Left ventricle myocardium superior (tissue), 1 donor: ENCODE data around the gene B3GAT3. TPM values are rescaled to one million over a fixed set of nuclear protein-coding genes. Genes with fewer than 3 reads are reported as not detected.
"Not testable (repeated sequence)": the region's sequence is repeated elsewhere in the genome, so short reads cannot be mapped to it uniquely, and the experiment has no call there.

ENCODE experiments used
- ATAC-seq: fragments of 200-7000 bp; cut with Tn5 transposase; one replicate; pipeline ENCODE4 v1.9.1; 2020; ENCODE audit warnings: mild to moderate bottlenecking, moderate library complexity
- DNase-seq: peaks from one replicate; pipeline ENCODE4 v3.0.0-alpha.2; 2020
- intact Hi-C: fragments of 100-400 bp; cut with micrococcal nuclease; formaldehyde crosslinking; loops from one replicate; pipeline ENCODE4 v1.11.0; 2022
- total RNA-seq: library from RNA; stranded (reverse); fragmentation: NEBNext Ultra II Directional; extraction: Animal tissue kit (Norgen Biotek cat#: 25700); gene quantifications from one replicate; pipeline ENCODE4 v1.2.1, GENCODE V29; 2021
- donor health status: DM: no; HTN: yes; CAD: no; lungs with severe emphysema.

B3GAT3 gene
- total RNA-seq, 1 donor from 2014 or later, result 12.1 TPM

DNA sequence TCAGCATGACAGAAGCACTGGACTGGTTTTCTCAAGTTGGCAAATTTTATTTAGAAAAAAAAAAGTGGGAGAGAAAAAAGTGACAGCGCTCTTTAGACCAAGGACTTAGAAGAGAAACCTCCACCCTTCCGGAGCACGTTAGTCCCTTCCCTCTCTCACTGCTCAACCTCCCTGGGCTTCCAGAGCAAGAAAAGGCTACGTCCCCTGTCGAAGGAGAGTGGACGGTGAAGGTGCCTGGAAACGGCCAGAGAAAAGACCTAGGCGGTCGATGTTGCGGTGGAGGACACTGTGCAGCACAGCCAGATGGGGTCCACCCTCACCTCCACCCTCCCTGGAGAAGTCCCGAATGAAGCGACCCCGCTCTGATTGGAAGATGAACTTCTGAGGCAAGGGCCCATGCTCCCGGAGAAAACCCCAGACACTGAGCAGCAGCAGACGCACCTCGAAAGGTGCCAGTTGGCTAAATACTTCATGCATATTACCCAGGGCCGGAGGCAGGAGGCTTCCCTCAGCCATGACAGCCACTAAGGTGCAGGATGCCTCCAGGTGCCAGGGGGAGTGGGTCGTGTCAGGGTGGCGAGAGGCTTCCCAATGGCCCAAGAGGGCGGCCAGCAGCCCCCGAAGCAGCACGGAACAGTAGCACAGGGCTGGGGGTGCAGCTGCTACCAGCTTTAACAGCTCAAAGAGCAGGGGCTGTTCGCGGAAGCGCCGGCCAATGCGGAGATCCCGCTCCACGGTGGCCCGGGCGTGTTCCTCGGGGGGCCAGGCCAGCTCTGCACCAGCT lies 25.2 kb upstream of the B3GAT3 start:
- ATAC-seq, result peak; percentile 1
- DNase-seq, result peak; percentile 36
- intact Hi-C loops, result no loop called here

DNA sequence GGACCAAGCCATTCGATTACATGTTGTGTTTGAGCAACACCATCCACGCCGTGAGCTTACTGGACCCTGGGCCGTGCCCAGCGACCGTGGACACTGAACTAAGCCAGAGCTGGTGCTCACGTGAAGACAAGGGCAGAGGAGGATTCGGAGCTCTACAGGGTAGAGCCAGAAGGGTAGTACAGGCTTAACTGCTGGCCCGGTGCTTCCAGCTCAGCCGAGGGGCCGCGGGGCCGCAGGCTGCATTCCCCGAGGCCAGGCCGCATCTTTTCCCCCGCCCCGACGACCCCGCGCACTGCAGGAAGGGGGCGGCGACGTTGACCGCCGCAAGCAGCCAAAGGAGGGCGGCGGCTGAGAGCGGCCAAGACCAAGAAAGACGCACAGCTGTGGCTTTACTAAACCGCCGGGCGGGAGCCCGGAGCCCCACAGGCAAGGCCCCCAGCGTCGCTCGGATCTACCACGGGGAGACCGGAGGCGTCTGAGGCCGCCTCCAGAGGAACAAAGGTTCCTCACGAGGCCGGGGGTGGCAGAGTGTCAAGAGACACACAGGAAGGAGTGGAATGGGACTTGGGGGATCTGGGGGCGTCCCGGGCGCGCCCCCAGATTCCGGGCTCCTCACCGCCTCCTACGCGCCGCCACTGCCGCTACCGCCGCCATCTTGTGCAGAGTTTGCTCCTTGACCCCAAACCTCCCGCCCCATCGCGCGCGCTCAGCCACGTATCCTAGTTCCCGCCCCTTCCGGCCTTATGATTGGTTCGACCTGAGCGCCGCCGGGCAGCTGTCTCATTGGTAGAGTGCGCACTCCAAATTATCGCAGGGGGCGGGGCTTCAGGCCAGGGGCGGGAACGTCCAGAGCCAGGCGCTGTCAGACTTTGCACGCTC lies 24.4 kb upstream of the B3GAT3 start, which contains the start of gene GANAB:
TSS of gene GANAB (minus strand) at position 668 of the 879 bp plus-strand sequence. CDS start at position 654, 14 bp downstream.
- DNase-seq, result peak; percentile 99
- ATAC-seq, result peak; percentile 98
- intact Hi-C loops, result no loop called here

DNA sequence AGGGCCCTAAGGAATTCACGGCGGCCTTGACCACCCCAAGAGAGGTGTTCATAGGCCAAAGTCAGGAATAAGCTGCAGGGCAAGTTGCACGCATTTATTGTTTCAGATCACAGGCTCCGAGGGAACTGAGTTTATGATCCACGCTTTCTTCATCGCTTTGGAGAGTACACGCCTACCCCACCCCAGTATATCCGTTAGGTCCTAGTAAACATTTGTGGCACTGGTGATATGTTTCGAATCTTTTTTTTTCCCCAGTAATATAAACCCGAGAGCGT lies 23.8 kb upstream of the B3GAT3 start:
- intact Hi-C loops, result no loop called here
- no peak for DNase-seq
- ATAC-seq, result no peak

DNA sequence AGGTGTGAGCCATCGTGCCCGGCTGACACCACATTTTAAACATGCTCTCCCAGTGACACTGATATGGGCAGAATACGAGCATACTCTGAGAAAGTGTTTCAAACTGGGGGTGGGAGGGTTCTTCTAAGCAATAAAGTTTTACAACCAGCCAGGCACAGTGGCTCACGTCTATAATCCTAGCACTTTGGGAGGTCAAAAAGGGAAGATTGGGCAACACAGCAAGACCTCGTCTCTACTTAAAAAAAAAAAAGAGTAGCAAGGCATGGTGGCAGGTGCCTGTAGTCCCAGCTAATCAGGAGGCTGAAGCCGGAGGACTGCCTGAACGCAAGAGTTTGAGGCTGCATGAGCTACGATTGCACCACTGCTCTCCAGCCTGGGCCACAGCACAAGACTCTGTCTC lies 22.4 kb upstream of the B3GAT3 start:
- no peak for DNase-seq
- intact Hi-C loops, result no loop called here
- no peak for ATAC-seq

DNA sequence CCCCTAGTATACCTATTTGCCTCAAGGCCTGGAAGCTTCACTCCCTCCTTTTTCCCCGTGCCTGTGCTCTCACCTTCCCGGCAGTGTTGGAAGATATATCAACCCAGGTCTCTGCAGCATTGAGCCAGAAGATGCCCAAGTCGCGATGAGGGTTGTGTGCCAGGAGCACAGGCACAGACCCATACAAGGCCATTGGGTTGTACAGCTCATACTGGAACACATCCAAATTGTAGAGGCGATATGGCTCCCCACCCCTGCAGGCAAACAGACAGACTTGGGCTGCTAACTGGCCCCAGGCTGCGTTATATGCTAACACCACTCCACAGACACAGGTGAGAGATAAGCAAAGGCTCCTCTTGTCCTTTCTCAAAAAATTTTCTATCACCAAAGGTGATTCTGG lies 10.7 kb upstream of the B3GAT3 start:
- DNase-seq (no peak), ATAC-seq (no peak)
- intact Hi-C loops, result no loop called here

DNA sequence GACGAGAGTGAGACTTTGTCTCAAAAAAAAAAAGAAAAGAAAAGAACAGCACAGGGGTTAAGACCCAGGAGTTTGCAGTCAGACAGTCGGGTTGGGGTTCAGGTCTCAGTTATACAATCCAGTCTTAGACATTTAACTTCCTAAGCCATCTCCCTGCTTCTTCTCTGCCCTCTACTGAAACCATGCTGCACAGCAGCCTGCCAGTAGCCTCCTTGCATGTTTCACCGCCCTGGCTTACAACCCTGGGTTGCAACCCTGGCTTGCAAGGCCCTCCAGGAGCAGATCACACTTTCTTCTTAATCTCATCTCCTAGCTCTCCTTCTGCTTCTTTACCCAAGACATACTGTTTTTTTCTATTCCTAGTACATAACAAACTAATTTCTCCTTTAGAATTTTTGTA lies 5.9 kb upstream of the B3GAT3 start:
- ATAC-seq, result no peak
- intact Hi-C loops, result no loop called here

DNA sequence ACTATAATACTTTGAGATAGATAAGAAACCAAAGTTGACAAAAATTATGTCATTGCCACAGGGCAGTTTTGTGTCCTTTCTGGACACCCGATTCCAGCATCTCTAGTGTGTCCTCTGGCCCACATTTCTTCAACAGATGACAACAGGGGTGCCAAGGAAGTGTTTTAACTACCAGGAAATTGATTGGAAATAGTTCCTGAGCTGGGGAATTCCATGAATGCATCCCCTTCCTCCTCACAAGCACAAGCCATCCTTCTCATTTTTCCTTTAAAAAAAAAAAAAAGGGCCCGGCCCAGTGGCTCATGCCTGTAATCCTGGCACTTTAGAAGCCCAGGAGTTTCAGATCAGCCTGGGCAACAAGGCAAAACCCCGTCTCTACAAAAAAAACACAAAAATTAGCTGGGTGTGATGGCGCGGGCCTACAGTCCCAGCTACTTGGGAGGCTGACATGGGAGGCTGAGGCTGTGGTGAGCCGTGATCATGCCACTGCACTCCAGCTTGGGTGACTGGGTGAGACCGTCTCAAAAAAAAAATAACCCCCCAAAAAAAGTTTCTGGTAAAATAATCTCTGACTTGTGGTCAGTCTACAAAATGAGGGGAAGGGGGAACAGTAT lies 797 bp upstream of the B3GAT3 start:
- ATAC-seq (no peak), DNase-seq (no peak)
- intact Hi-C loops, result no loop called here

More for the DNA sequence above, 5.9 kb upstream of the B3GAT3 start:
- no peak for DNase-seq

DNA sequence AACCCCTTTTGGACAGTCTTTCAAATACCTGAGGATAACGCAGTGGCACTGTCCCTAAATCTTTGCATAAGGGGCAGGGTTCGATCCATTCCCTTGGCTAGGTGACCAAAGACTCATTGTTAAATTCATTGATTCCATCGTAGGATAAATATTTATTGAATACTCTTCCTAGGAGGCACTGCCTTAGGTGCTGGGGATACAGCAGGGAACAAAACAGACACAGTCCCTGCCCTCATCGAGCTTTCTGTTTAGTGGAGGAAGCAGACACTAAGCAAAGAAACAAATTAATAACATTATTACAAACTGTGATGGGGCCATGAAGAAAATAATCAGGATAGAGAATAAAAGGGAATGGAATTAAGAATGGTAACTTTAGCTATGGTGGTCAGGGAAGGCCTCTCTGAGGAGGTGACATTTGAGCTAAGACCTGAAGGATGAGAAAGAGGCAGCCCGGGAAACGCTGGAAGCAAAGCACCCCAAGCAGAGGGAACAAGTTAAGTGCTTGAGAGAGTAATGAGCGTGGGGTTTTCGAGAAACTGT lies 689 bp downstream of the B3GAT3 start:
- DNase-seq (no peak), ATAC-seq (no peak)
- intact Hi-C loops, result no loop called here

DNA sequence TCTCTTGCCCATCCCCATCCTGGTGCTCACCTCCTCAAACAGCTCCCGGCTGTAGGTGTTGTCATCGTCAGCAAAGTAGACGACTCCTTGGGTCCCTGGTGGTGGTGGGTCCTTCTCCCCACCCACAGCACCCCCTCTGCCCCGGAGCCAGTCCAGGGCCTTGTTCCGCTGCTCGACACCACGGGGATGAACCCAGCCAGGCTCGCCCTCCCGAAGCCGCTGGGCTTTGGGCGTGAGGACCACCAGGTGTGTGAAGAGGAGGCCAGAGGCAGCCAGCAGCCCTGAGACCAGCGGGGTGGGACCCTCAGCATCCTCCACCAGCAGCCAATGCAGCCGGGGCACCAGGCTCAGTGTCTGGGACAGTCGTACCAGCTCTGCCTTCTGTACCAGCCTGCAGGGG lies 4.8 kb downstream of the B3GAT3 start:
- DNase-seq, intact Hi-C loops, ATAC-seq: not testable (repeated sequence)

DNA sequence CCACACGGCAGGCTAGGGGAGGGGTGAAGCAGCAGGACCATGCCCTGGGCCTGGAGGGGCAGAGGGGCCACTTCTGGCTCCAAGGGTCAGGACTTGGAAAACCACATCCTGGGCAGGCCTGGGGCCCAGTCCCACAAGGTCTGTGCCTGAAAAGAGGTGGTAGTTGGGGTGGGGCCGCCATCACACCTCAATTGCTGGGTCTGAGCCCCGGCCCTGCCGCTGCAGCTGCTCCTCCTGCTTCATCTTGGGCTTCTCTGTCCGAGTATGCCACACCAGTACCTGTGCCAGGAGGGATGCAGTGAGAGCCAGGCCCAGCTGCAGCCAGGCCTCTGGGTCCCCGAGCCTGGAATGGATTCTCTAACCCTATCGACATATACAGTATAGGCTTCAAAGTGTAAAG lies 6.3 kb downstream of the B3GAT3 start:
- no peak for DNase-seq
- intact Hi-C loops, result no loop called here
- ATAC-seq, result no peak

DNA sequence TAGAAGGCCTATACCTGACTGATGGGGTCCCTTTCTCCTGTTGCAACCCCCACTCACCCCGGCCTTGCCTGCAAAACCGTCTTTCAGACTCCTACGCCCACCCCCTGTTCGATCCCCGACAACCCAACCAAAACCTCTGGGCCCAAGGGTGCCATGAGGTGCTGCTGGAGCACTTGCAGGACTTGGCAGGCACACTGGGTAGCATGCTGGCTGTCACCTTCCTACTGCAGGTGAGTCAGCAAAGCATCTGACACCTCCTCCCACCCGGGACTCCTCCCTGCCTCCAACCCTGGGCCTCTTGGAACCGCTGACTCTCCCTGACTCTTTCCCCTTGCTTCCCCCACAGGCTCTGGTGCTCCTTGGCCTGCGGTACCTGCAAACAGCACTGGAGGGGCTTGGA lies 7.5 kb downstream of the B3GAT3 start:
- intact Hi-C loops, result no loop called here
- ATAC-seq (no peak), DNase-seq (no peak)

DNA sequence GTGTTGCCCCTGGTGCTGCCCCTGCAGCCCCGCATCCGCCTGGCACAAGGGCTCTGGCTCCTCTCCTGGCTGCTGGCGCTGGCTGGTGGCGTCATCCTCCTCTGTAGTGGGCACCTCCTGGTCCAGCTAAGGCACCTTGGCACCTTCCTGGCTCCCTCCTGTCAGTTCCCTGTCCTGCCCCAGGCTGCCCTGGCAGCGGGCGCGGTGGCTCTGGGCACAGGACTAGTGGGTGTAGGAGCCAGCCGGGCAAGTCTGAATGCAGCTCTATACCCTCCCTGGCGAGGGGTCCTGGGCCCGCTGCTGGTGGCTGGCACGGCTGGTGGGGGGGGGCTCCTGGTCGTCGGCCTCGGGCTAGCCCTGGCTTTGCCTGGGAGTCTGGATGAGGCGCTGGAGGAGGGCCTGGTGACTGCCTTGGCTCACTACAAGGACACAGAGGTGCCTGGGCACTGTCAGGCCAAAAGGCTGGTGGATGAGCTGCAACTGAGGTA lies 8.5 kb downstream of the B3GAT3 start:
- intact Hi-C loops, result no loop called here
- no peak for DNase-seq
- peak; percentile 2 for ATAC-seq

DNA sequence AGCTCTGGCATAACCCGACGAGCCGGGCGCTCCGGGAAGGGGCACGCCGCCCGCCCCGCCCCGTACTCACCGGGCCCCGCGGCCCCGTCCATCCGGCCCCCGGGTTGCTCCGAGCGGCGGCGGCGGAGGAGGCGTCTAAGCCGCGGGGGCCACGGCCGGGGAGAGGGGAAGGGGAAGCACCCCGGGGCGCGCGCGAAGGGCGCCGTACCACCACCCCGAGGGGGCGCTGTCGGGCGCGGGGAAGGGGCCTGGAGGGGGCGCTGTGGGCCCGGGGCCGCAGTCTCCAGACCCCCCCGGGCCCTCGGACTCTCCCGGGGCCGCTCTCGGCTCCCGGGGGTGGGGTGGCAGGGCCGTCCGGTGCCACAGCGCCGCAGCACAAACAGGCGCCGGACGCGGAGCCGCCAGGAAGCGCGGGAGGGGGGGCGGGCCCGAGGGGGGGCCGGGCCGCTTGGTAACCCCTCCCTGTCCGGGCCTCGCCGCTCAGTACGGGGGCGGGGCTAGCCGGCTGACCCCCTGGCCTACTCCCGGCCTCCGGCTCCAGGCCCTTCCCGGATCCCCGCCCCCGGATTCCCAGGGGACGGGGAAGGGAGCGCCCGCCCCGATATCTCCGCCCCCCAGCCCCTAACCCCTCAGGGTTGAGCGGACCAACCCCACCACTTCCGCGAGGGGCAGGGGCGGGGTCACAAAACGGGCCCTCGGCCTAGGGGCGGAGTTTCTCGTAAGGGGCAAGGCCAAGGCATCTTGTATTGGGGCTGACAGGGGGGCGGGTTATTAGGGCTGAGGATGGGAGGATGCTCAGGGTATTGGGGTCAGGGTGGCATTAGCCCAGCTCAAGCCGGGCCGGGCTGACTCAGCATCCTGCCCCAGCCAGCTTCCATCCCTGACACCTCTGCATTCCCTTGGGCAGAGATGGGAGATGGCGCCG lies 9.2 kb downstream of the B3GAT3 start, which contains the start of the genes EML3 and ROM1:
TSS of gene EML3 (minus strand) at position 410 of the 925 bp plus-strand sequence. CDS start at position 92, 318 bp downstream.
TSS of gene ROM1 (plus strand) at position 892 of the 925 bp plus-strand sequence. CDS start at position 917, 25 bp downstream.
- DNase-seq (peak; percentile 95), ATAC-seq (peak; percentile 90)
- intact Hi-C loops, result no loop called here

DNA sequence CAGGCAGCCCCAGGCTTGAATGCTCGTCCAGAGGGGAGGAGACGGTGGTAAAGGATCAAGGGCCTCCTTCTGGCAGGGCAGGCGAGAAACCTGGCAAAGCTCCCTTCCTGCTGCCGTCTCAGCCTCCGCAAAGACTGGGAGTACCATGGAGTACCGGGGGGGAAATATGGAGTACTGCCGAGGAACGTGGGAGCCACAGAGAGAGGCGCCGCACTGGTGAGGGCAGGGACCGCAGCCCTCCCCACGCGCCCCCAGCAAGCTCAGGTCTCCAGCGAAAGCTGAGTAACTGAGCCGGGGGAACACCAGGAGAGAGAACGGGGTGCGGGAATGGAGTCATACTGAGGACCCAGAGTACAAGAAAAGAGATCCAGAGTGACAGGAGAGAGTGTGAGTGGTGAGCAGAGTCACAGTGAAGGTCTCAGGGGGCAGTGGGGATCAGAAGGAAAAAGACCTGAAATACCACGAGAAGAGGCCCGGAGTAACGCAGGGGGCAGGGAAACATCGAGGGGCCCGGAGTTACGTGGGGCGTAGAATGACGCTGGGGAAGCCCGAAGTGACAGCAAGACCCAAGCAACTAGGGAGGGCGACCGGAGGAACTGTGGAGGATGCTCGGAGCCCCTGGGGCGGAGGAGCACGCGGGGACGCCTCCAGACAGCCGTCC lies 10.0 kb downstream of the B3GAT3 start:
- peak; percentile 55 for DNase-seq
- ATAC-seq, result peak; percentile 4
- intact Hi-C loops, result no loop called here

DNA sequence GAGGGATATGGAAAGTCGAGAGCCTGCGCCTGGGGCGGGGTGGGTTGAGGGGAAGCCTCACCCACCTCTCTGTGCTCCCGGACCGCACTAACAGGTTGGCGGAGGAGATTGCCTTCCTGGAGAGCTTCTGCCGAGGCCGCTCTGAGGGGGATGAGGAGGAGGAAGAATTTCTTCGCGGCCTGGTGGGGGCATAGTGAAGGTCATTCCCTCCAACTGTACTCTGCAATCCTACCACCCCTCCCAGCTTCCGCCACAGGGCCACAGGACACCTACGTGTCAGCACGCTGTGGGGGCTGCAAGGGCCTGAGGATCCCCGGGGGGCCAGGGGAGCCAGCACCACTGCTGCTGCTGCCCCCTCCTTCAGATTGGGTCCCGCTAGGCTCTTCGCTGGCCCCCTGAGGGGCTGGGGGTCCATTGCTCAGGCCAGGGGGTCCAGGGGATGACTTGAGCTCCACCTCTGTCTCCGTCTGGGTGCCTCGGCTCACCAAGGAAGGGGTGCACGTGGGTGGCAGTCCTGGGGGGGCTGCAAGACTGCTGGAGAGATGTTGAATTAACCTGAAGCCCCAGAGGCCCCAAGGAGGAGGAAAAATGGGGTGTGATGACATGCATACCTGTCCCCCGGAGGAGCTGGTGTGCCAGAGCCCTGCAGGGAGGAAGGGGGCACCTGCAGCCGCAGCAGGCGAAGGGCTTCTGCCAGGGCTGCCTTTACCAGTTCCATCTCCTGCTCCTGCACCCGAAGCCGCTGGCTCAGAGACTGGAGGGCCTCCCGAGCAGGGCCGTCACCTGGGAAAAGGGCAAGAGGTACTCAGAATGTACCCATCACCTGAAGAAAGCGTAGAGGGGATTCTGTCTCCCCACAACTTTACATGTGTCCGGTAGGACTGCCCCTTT lies 10.7 kb downstream of the B3GAT3 start:
- no peak for ATAC-seq
- DNase-seq, result no peak
- intact Hi-C loops, result no loop called here

DNA sequence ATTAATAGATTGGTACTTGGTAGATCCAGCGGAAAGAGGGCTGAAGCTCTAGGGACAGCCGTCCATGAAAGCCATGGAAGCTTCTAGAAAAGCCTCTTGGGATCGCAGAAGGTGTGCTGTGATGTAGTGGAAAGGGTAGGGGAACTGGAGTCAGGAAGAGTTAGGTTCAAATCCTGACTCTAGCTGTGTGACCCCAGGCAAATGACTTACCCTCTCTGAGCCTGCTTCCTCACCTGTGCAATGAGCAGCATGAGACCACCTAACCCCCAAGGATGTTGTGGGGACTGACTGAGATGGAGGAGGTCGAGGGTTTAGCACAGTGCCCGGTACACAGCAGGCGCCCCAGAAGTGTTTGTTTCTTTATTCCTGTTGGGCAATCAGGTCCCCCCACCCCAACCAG lies 11.4 kb downstream of the B3GAT3 start:
- intact Hi-C loops, result no loop called here
- DNase-seq (no peak), ATAC-seq (no peak)

DNA sequence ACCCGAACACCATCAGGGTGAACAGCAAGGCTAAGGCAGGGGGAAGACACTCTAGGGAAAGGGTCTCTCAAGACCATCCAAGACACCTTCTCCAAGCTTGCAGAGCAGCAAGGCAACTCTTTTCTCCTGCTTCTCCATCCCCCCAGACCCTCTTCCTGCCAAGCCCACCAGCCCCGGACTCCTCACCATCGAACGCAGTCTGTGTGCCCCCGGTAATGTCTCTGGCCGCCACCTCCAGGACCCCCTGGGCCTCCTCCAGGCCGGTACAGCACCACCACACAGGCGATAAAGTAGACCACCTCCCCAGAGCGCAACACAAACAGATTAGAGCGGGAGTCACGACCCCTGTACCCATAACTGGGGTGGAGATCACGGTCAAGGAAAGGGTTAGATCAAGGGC lies 13.0 kb downstream of the B3GAT3 start:
- intact Hi-C loops, result no loop called here
- ATAC-seq (no peak), DNase-seq (peak; percentile 7)
